Activated CD8-positive, alpha-beta memory T cell treated with anti-CD3 and anti-CD28 coated beads for 24 hours (primary cell): ENCODE measurements around the gene ATP6V0A1.
"Not testable (repeated sequence)": the region's sequence is repeated elsewhere in the genome, so short reads cannot be mapped to it uniquely, and the experiment has no call there.

ENCODE experiments used
- DNase-seq: peaks from one replicate; pipeline ENCODE4 v3.0.0-alpha.2; 2020

The ATP6V0A1 gene

DNA sequence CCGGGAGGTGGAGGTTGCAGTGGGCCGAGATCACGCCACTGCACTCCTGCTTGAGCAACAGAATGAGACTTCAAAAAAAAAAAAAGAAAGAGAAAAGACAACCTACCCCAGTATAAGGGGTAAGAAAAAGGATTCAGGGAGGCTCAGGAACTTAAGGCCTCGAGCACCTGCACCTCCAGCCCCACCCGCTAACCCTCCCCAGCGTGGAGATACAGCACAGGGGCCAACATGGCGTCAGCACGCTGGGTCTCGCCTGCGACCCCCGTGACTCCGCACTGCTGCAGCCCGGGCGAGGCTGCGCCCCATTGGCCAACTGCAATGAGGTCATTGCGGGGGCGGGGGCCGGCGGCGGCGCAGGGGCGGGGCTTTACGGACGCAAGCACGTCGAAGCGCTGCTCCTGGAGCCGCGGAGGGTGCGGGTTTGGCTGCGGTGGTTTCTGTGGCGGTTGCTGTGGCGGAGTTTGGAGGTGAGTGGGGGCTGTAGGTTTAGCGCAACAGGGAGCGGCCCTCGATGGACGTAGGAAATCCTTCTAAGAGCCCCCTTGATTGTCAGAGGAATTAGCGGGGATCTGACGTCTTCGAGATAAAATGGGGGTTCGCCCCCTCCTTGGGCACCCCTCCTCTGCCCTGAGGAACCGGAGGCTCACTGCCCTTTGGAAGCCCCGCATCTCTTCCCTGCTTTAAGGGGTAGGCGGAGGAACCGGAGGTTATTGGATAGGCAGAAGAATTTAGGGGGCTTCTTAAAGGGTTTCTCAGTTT lies at the start of gene ATP6V0A1:
ATP6V0A1 (plus strand) TSS at position 382 of the 759 bp plus-strand sequence. CDS start 2,017 bp downstream, outside the sequence.
- peak; percentile 93 for DNase-seq

GRCh38 chr17:42409523-42410318 lies 49.0 kb upstream of the ATP6V0A1 start:
- DNase-seq: no peak

- DNase-seq: no peak
These were observed 48.4 kb upstream of the ATP6V0A1 start for GRCh38 chr17:42410319-42410685.

- no peak for DNase-seq
These were observed 47.3 kb upstream of the ATP6V0A1 start for GRCh38 chr17:42411361-42411760.

DNA sequence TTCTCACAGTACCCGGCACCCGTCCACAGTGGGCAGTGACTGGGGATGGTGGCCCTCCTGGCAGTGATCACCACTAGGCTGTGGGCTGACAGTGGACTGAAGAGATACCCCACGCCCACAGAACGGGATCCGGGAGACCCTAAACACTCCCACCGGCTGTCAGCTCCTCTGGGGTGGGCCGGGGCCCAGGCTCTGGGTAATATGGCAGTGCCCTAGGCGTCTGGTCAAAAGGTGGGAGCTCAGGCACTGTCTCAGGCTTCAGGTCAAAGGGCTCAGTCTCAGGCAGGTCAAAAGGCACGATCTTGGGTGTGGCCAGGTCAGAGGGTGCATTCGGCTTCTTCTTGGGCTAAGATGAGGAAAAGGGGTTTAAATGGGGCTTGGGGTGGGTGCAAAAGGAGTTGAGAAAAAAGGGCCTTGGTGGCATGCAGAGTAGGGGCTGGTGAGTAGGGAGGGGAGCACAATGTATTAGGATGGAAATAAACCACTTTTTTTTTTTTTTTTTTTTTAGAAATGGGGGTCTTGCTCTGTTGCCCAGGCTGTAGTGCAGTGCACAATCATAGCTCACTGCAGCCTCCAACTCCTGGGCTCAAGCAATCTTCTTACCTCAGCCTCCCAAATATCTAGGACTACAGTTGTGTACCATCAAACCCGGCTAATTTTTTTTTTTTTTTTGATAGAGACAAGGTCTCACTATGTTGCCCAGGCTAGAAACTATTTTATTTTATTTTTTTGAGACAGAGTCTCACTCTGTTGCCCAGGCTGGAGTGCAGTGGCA lies 46.6 kb upstream of the ATP6V0A1 start:
- DNase-seq: no peak

- no peak for DNase-seq
These were observed 45.1 kb upstream of the ATP6V0A1 start for GRCh38 chr17:42413464-42414040.

DNA sequence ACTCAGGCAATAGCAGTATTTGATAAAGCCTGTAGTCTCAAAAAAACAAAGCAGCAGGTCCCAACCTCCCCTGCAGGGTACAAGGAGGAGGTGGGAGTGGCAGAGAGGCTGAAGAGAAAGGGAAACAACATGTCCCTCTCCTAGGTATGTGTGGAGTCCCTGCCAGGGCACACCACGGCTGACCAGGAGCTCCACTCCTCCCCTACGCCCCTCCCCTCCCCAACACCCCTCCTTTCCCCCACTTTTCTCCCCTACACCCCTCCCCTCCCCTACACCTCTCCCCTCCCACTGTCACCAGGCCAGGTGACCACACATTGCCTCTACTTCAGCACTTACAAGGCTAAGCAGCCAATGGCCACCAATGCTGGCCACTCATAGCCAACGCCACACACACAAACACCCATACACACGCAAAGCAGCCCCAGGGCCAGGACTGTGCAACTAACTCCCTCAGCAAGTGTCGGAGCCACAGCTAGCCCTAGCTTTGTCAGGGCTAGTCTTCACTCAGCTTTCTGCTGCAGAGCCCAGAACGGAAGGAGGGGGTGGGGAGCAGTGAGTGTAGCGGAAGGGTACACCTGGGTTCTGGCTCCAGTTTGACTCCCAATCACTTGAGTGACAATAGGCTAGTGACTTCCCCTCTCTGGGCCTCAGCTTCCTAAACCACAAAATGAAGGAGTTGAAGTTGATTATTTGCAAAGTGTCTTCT lies 43.8 kb upstream of the ATP6V0A1 start:
- peak; percentile 73 for DNase-seq

GRCh38 chr17:42417981-42418380 lies 40.7 kb upstream of the ATP6V0A1 start:
- DNase-seq: not testable (repeated sequence)

DNA sequence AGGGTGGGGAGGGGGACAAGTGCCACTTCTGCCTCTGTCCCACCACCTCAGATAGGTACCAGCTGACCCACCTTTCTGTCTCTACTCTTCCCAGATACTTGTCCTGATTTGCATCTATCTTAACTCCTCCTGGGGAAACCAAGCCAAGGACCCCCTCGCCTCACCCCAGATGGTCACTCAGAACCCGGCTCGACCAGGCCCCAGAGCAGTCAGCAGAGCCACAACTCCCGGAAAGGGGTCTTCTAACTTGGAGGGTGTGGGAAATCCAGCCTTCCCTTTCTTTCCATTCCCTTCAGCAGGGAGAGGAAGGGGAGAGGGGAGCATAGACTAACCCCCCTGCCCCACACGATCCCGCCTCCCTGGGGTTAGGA lies 37.6 kb upstream of the ATP6V0A1 start:
- no peak for DNase-seq

GRCh38 chr17:42421507-42422338 lies 37.0 kb upstream of the ATP6V0A1 start:
- DNase-seq: no peak

- DNase-seq: peak; percentile 75
These were observed 36.2 kb upstream of the ATP6V0A1 start for GRCh38 chr17:42422412-42422957.

- no peak for DNase-seq
These were observed 35.5 kb upstream of the ATP6V0A1 start, which contains the start of gene CAVIN1 for GRCh38 chr17:42422958-42423712. CAVIN1 (minus strand) TSS chr17:42423256; CDS start chr17:42423097, 159 bp downstream.

GRCh38 chr17:42423766-42424165 lies 34.9 kb upstream of the ATP6V0A1 start:
- no peak for DNase-seq

DNA sequence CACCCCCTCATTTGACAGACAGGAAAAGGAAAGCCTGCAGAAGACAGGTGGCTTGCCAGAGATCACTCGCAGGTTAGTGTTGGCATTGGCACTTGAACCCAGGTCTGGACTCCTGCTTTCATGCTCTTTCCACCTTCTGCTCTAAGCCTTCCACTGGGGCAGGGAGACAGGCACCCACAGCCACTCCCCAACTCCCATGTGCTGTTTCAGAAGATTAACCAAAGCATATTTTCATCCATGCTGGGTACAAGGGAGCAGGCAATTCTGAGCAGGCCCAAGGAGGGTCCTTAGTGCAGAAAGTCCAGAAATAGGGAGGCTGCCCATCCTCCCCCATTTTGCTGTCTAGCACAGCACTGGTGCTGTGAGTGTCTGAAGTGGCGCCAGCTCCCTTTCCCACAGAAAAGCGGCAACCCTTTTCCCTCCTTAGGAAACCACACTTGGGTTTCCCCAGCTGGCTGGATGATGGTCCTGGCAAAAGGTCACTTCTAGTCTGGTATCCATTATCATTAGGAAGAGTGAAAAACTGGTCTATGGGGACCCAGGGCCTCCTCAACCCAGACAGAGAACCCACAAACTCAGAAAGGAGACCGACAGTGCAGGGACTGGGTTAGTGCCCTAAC lies 33.6 kb upstream of the ATP6V0A1 start:
- DNase-seq: no peak

- no peak for DNase-seq
These were observed 30.3 kb upstream of the ATP6V0A1 start for GRCh38 chr17:42428141-42428944.

- DNase-seq: no peak
These were observed 28.8 kb upstream of the ATP6V0A1 start for GRCh38 chr17:42429726-42430447.

DNA sequence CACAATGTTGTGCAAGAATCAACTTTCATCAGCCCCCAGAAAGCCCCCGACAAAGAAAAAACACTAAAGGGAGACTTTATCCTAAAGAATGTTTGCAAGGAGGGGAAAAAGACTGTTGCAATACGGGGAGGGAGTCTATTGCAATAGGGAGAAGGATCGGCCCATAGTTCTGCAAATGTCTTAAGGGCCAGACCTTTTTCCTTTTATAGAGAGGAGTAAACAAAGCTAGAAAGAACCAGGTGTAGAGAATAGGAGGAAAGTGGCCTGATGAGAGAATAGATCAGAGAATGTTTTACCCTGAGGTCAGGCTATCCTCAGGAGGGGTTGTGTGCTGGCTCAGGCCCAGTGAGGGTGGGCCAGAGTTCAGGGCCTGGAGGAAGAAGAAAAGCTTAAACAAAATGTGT lies 26.9 kb upstream of the ATP6V0A1 start:
- DNase-seq: no peak

DNA sequence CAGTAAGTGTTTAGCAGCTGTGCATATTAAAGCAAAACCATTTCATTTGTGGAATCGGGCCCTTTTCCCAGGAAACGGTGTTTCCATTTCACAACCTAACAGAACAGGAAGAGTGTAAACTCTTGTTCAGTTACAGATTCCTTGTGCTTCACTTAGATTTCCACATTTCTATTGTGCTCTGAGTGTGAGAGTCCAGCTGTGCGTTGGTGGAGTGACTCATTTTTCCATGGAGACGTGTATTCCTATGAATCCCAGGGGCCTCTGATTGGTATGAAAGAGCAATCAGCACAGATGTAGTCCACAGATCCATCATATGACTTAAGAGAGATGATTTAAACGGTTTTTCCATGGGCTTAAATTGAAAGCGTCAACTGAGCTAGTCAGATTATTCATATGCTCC lies 22.3 kb upstream of the ATP6V0A1 start:
- no peak for DNase-seq
